T47D (cell line): ENCODE data around the gene TRIM39.
"Not testable (repeated sequence)": the region's sequence is repeated elsewhere in the genome, so short reads cannot be mapped to it uniquely, and the experiment has no call there.

Experiments used
- DNase-seq, 2 experiments: peaks; one replicate each; pipeline versions ENCODE4 v3.0.0 to v3.0.0-alpha.2; 2011 to 2012; ENCODE audit warnings: low read depth in 1 of 2, low spot score in 1 of 2
- JUND ChIP-seq: IDR thresholded peaks from 2 replicates; pipeline ENCODE4 v1.6.1; 2012; ENCODE audit warnings: low read depth
- in situ Hi-C: cut with HindIII; loops from 2 replicates; pipeline ENCODE4 v1.10.0; 2016; ENCODE audit warnings: low sequenced_read_pairs, low pct_unique_long_range_greater_than_20kb

The TRIM39 gene

GRCh38 chr6:30326526-30327231, at the start of gene TRIM39:
TSS of gene TRIM39 (plus strand) at chr6:30326927. CDS start at chr6:30329318, 2,391 bp downstream.
- no peak for TF ChIP-seq JUND
- DNase-seq: peak; percentile 85 to 88
- in situ Hi-C loops: no loop called here

- in situ Hi-C loops, DNase-seq: not testable (repeated sequence)
These were observed 45.7 kb upstream of the TRIM39 start for GRCh38 chr6:30280988-30281387.

GRCh38 chr6:30282522-30282921, 44.2 kb upstream of the TRIM39 start:
- no peak for TF ChIP-seq JUND
- in situ Hi-C loops: no loop called here
- DNase-seq: no peak

GRCh38 chr6:30283761-30284160, 43.0 kb upstream of the TRIM39 start:
- TF ChIP-seq JUND: no peak
- in situ Hi-C loops: no loop called here
- peak in 1 of 2 experiments; percentile 15 for DNase-seq

- in situ Hi-C loops: no loop called here
- DNase-seq: no peak
- no peak for TF ChIP-seq JUND
These were observed 39.6 kb upstream of the TRIM39 start for GRCh38 chr6:30287139-30287538.

- DNase-seq: no peak
- in situ Hi-C loops: no loop called here
- TF ChIP-seq JUND: no peak
These were observed 30.9 kb upstream of the TRIM39 start for GRCh38 chr6:30295837-30296236.

GRCh38 chr6:30304002-30304401, 22.7 kb upstream of the TRIM39 start:
- in situ Hi-C loops: no loop called here
- DNase-seq: no peak
- TF ChIP-seq JUND: no peak

- in situ Hi-C loops: no loop called here
- no peak for TF ChIP-seq JUND
- peak in 1 of 2 experiments; percentile 7 for DNase-seq
These were observed 15.6 kb upstream of the TRIM39 start for GRCh38 chr6:30311101-30311500.

GRCh38 chr6:30311671-30312070, 15.1 kb upstream of the TRIM39 start:
- no peak for TF ChIP-seq JUND
- in situ Hi-C loops: no loop called here
- DNase-seq: no peak

- in situ Hi-C loops: no loop called here
- no peak for TF ChIP-seq JUND
- peak in 1 of 2 experiments; percentile 60 for DNase-seq
These were observed 14.5 kb upstream of the TRIM39 start for GRCh38 chr6:30312266-30312665.

- in situ Hi-C loops: no loop called here
- TF ChIP-seq JUND: no peak
These were observed 13.9 kb upstream of the TRIM39 start for GRCh38 chr6:30312676-30313321.

GRCh38 chr6:30315156-30315555, 11.6 kb upstream of the TRIM39 start:
- no peak for DNase-seq
- in situ Hi-C loops: no loop called here
- TF ChIP-seq JUND: no peak

More at GRCh38 chr6:30312676-30313321, 13.9 kb upstream of the TRIM39 start:
- no peak for DNase-seq

GRCh38 chr6:30317913-30318589, 8.7 kb upstream of the TRIM39 start:
- DNase-seq: no peak
- in situ Hi-C loops: no loop called here
- no peak for TF ChIP-seq JUND
